RKO (cell line): ENCODE measurements around the gene WDR6.
A peak's percentile ranks its signal among the peaks of the same experiment; 100 is the strongest.

ENCODE experiments used
- DNase-seq: peaks from one replicate; pipeline ENCODE4 v3.0.0-alpha.2; 2016; ENCODE audit warnings: low spot score

Gene WDR6

GRCh38 chr3:49028298-49028672 lies 21.1 kb downstream of the WDR6 start:
- DNase-seq = no peak

- peak; percentile 94 for DNase-seq
These were observed 21.7 kb downstream of the WDR6 start, which contains the start of gene IMPDH2 for GRCh38 chr3:49028673-49029562. Gene IMPDH2, minus strand, starts transcription at chr3:49029398. Its CDS starts 48 bp downstream, at chr3:49029350.

DNA sequence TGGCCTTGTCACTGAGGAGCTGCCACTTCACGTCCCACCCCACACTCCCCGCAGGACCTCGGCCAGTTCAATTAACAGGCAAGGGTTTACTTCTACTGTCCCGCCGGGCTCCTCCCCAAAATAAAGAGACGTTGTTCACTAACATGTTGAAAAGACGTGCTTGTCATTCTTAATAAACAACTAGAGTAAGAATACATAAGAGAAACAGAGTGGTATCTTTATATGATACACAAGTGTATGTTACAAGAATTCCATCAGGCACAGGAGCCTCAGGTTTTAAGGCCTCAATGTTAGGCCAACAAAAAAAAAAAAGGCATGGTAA lies 22.3 kb downstream of the WDR6 start:
- DNase-seq = no peak

- DNase-seq = no peak
These were observed 23.1 kb downstream of the WDR6 start for GRCh38 chr3:49030321-49030720.

- DNase-seq = no peak
These were observed 25.6 kb downstream of the WDR6 start for GRCh38 chr3:49032646-49033304.

GRCh38 chr3:49034650-49035049 lies 27.5 kb downstream of the WDR6 start:
- no peak for DNase-seq

DNA sequence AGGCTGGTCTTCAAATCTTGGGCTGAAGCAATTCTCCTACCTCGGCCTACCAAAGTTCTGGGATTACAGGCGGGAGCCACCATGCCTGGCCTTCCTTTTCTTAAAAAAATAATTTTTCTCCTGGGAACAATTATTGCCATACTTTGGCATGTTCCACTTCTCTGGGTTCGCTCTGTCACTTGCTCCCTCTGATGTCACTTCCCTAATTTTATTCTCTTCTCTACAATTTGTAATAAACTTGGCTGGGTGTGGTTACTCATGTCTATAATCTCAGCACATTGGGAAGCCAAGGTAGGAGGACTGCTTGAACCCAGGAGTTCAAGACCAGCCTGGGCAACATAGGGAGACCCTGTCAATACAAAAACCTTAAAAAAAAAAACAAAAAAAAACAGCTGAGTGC lies 28.1 kb downstream of the WDR6 start:
- DNase-seq = no peak

GRCh38 chr3:49053543-49053942 lies 46.4 kb downstream of the WDR6 start:
- DNase-seq = no peak

DNA sequence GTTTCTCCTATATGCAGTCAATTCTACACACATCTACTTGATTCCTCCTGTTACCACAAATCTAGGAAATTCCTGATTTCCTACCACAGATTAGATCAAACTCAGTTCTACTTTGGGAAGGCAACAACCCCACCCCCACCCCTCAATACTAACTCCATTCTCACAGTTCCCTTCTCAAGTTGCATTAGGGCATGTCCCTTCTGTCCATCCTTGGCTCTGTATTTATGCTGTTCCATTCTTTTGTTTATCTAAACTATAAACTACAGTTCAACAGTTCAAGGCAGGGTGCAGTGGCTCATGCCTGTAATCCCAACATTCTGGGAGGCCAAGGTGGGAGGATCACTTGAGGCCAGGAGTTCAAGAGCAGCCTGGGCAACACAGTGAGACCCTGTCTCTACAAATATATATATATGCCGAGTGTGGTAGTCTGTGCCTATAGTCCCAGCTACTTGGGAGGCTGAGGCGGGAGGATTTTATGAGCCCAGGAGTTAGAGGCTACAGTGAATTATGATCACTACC lies 47.2 kb downstream of the WDR6 start:
- DNase-seq = no peak

DNA sequence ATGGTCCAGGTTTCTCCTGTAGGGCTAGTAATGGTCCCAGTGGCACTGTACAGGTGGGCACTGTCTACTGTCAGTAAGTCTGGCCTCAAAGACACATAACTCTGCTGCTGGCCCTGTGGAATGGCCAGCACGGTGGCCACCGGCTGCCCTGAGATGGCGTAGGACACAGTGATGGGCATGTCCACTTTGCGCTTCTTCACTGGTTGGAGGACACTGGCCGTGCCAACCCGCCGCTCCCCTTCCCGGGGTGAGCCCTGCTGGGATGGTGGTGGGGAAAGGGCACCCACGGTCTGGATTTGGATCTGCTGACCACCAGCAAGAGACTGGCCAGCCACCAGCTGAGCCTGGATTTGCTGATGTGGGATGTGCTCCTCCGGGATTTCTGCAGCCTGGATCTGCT lies 50.1 kb downstream of the WDR6 start:
- DNase-seq = no peak

DNA sequence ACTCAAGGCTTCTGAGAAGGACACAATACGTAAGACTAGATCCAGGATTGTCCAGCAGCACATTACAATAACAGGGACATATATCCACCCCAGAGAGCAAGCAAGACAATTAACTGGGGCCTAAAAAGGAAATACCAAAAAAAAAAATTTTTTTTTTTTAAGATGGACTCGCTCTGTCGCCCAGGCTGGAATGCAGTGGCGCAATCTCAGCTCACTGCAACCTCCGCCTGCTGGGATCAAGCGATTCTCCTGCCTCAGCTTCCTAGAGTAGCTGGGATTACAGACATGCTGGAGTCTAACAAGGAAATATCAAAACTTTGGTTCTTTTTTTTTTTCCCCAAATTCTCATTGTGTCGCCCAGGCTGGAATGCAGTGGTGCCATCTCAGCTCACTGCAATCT lies 50.8 kb downstream of the WDR6 start:
- DNase-seq = no peak
